ENCODE results near the gene KRTAP19-6.
"Not testable (repeated sequence)": the region's sequence is repeated elsewhere in the genome, so short reads cannot be mapped to it uniquely, and the experiment has no call there.

The KRTAP19-6 gene, protein sequence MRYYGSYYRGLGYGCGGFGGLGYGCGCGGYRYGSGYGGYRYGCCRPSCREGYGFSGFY

DNA sequence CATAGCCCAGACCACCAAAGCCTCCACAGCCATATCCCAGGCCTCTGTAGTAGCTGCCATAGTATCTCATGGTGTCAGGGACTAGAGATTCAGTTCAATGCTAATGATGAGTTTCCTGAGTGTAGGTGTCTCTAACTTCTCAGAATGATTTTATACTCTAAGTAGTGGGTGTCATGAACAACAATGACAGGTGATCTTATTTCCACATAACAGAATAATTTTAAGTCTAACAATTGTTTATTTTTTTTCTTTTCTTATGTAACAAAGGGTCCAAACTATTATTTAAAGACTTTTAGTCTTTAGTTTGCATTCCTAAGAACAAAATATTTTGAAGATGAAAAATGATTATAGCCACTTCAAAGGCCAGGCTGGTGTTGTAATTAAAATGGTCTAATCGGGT lies at the start of gene KRTAP19-6:
Gene KRTAP19-6, minus strand, starts transcription at position 101 of the 400 bp plus-strand sequence. Its CDS starts 31 bp downstream, at position 70.
- no peak within 1 kb of the TSS for H3K4me3 ChIP-seq (ENCODE audit: low read length)
- no peak for TF ChIP-seq ZNF274 (IDR thresholded peaks at IDR 0.05; ENCODE audit: low read depth, low read length)

DNA sequence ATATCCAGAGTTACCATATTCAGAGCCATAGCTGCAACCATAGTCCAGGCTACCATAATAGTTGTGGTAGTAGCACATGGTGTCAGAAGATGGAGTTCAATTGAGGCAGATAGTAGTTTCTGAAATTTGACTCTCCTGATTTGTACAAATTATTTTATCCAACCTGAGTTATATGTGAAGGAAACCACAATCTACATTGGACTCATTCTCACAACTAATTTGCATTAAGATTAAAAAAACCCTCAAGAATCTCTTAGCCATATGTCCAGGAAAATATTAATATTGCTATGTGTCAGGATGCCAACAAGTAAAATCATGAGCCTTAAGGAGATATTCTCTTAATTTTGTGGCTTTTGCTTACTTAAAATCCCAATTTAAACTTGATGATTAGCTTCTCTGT lies 48.6 kb upstream of the KRTAP19-6 start, which contains the start of gene KRTAP22-2:
Gene KRTAP22-2, minus strand, starts transcription at position 101 of the 400 bp plus-strand sequence.
- TF ChIP-seq ZNF274 (IDR thresholded peaks at IDR 0.05; ENCODE audit: low read depth, low read length): no peak
- no peak within 1 kb of the TSS for H3K4me3 ChIP-seq (ENCODE audit: low read length)

DNA sequence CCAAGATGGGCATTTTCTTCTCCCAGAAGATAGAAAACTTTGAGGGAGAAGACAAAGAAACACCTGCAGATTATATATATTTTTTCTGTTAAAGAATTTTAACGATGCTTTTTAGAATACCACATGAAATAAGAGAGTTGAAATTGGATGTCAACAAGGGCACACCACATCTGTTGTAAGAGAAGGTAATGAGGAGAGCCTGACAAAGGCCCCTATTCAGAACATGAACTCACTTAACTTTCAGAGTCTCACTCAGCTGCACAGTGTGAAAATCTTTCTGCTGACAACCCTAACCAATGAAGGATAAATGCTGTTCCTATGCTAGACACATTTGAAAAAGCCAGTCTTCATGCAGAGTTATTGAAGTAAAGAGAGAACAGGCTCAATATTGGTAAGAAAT lies 41.2 kb upstream of the KRTAP19-6 start:
- no peak overlapping the region for H3K4me3 ChIP-seq (ENCODE audit: low read length)
- no peak for TF ChIP-seq ZNF274 (IDR thresholded peaks at IDR 0.05; ENCODE audit: low read depth, low read length)

DNA sequence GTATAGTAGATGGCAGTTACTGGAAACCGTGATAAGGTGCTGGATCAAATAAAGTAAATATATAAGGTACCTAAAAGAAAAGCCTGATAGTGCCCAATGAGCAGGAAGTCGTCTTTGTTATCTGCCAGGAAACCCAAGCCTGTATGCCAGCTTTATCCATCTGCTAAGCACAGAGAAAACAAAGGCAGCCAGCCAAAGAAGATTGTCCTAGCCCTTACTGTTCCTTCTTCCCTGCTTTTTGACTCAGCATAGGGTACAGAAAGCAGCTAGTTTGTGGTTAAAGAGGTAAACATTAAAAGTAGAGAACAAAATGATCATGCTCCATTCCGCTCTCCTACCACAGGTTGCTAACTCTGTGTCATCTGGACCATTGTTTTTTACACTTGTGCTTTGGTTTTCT lies 38.5 kb upstream of the KRTAP19-6 start:
- no peak overlapping the region for H3K4me3 ChIP-seq (ENCODE audit: low read length)
- TF ChIP-seq ZNF274 (IDR thresholded peaks at IDR 0.05; ENCODE audit: low read depth, low read length): no peak

DNA sequence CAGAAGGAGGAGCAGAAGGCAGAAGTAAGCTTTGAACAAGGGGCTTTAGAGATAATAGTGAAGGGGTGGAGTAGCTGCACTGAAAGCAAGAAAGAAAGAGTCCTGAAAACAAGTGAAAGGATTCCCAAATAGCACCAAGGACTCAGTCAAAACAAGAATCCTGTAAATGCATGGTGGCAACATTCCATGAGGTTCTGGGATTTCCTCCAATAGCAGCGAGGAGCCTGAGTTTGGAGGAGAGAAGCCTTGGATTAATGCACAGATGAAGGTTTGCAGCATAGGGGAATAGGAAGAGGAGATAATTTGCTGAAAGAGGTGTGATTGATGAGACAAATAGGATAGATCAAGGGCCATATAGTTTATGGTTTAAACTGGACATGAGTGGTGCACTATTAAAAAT lies 37.7 kb upstream of the KRTAP19-6 start:
- TF ChIP-seq ZNF274 (IDR thresholded peaks at IDR 0.05; ENCODE audit: low read depth, low read length): no peak
- H3K4me3 ChIP-seq (ENCODE audit: low read length): no peak overlapping the region

DNA sequence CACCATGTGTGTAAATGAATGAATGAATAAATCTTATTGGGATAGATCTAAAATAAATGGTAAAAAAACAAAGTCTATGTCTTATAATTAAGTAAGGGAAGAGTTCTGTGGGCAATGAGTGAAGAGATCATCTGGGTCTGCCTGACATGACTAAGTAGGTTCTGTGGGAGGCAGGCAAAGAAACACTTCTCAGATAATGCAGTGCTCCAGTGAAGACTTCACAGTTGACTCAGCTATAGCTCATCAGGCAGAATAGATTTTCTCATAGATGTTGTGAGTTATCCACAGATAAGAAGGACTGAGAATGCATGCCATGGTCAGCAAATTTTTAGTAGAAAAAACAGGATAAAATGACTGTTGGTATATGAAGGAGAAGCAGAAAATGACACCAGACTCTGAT lies 36.1 kb upstream of the KRTAP19-6 start:
- TF ChIP-seq ZNF274 (IDR thresholded peaks at IDR 0.05; ENCODE audit: low read depth, low read length): no peak
- H3K4me3 ChIP-seq (ENCODE audit: low read length): no peak overlapping the region

DNA sequence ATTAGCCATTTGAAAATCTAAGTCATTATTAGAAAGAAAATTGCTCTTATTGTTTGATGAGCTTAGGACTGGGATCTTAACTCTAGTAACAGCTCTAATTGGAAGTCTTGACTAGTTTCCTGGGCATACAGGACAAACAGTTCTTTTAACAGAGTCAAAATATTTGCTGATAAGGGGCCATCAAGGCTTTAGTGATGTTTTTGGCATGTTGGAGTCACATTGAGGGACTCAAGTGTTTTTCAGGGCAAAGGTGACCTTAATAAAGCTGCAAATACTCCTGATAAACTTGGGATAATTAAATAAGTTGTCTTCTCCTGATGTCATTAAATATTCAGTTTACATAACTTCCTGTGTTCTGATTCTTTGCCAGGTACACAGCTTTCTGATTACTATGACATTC lies 26.0 kb upstream of the KRTAP19-6 start:
- H3K4me3 ChIP-seq (ENCODE audit: low read length): no peak overlapping the region
- TF ChIP-seq ZNF274 (IDR thresholded peaks at IDR 0.05; ENCODE audit: low read depth, low read length): no peak

DNA sequence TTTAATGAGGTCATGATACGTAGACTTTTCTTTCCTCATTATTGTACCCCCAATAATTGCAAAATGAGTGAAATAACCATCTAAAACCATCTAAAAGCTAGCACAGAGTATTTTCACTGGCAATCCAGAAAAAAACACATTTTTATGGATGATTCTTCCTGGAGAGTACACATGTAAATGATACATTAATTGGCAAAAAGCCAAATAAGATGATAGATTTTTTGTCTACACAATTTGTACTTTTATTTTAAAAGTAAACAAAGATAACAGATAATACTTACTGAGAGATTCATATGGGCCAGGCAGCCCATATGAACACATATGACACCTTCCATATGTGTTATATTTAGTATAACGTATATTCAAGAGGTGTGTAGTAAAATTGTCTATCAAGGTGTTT lies 22.0 kb upstream of the KRTAP19-6 start:
- no peak overlapping the region for H3K4me3 ChIP-seq (ENCODE audit: low read length)
- TF ChIP-seq ZNF274 (IDR thresholded peaks at IDR 0.05; ENCODE audit: low read depth, low read length): no peak

DNA sequence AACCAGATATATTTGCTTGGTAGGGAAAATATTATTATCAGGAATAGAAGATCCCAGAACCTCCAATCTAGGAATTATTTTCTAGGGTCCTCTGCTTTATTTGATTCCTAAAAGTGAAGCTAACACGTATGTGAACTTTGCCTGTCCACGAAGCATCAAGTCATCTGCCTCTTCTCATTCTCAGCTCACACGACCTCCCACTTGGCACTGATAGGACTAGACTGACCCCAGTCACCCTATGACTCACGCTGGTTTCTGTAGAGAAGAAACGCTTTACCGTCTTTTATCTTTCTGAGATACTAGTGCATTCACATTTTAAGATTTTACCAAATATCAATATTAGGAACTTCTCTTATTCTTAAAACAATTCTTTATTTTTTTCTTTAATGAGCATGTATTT lies 21.4 kb upstream of the KRTAP19-6 start:
- no peak for TF ChIP-seq ZNF274 (IDR thresholded peaks at IDR 0.05; ENCODE audit: low read depth, low read length)
- no peak overlapping the region for H3K4me3 ChIP-seq (ENCODE audit: low read length)

DNA sequence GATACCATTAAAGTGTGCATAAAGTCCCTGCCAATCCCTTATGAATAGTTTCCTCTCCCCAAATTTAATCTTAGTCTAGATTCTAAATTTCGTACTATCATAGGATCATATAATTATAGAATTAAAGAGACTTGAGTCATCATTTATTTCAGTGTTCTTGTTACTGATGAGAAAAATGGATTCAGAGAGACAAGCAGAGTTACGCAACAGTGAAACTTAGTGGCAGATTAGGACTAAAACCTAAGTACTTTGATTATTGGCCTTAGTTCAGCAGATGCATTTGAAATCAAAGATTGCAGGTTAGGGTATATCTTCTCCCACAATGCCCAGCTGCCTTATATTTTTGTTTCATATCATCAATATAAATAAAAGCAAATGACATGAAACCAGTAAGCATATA lies 20.3 kb upstream of the KRTAP19-6 start:
- H3K4me3 ChIP-seq (ENCODE audit: low read length): no peak overlapping the region
- no peak for TF ChIP-seq ZNF274 (IDR thresholded peaks at IDR 0.05; ENCODE audit: low read depth, low read length)

DNA sequence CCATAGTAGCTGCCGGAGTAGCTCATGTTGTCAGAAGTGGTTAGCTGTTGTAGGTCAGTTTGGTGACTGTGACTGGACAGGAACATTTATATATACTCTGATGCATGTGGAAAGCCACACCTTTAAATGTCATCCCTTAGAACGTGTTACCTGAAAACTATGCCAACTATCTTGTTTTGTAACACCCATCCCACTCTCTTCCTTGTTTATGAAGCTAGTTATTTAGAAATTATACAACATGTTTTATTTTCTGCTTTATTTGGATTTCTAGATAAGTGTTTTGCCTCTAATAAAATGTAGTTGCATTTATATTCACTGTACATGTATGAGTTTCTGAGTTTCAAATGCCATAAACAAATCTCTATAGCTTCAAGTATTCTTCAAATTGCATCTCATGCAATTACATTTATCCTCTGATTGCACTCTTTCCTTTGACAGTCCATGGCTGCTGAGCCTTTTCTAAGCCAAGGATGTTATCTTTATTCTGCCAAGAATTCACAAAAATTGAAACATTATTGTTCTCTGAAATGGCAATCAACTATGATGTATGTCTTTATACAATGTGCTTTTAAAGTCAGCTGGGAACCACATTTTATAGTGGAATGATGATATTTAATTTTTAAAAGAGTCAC lies 19.7 kb upstream of the KRTAP19-6 start, which contains the start of gene KRTAP19-7:
Gene KRTAP19-7, minus strand, starts transcription at position 51 of the 632 bp plus-strand sequence. Its CDS starts 25 bp downstream, at position 26.
- H3K4me3 ChIP-seq (ENCODE audit: low read length): no peak within 1 kb of the TSS
- no peak for TF ChIP-seq ZNF274 (IDR thresholded peaks at IDR 0.05; ENCODE audit: low read depth, low read length)

DNA sequence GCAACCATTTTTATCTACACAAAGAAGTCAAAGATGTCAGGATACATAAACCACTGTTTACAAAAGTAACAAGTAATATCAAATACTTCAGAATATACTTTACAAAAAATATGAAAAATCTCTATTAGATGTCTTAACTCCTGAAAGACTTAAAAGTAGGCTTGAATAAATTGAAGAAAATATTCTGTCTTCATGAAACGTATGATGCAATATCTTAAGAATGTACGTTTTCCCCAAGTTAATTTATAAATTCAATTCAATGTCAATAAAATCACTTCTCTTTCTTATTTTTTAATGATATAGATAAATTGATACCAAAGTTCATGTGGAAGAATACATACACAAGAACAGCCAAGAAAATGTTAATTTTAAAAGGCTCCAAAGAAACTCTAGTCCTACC lies 13.4 kb upstream of the KRTAP19-6 start:
- no peak for TF ChIP-seq ZNF274 (IDR thresholded peaks at IDR 0.05; ENCODE audit: low read depth, low read length)
- H3K4me3 ChIP-seq (ENCODE audit: low read length): no peak overlapping the region

DNA sequence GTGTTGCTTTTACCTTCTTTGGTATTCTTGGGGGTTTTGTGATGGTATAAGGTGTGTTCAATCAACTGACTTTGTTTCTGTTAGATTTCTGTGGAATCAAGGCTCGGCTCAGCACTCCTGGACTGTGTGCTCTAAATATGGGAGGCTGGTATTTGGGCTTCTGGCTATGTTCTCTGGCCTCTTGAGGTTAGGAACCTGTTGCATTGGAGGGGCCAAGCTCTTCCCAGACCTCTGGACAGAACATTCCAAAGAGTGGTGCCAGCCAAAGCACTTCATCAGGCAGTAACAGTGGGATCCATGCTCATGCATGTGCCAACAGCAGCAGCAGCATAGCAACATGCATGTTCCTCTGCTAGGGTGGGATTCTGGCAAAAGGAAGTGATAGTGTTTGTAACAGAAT lies 11.1 kb upstream of the KRTAP19-6 start:
- no peak for TF ChIP-seq ZNF274 (IDR thresholded peaks at IDR 0.05; ENCODE audit: low read depth, low read length)
- H3K4me3 ChIP-seq (ENCODE audit: low read length): no peak overlapping the region

DNA sequence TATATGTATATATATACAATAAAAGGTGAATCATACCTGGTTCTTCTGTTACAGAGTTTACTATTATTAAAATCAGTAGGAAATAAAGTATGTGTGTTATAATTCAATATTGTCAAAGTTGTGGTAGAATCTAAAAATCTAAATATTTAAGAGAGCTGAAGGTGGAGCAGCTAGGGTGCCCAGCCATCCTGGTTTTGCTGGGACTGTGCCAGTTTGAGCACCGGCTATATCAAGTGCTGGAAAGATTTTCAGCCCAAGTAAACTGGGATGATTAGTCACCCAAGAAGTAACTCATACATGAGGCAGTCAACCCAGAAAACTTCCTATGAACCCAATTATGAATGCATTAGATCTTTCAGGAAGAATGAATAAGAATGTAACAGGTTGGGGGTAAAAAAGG lies 22.8 kb downstream of the KRTAP19-6 start:
- H3K4me3 ChIP-seq (ENCODE audit: low read length): no peak overlapping the region
- no peak for TF ChIP-seq ZNF274 (IDR thresholded peaks at IDR 0.05; ENCODE audit: low read depth, low read length)

DNA sequence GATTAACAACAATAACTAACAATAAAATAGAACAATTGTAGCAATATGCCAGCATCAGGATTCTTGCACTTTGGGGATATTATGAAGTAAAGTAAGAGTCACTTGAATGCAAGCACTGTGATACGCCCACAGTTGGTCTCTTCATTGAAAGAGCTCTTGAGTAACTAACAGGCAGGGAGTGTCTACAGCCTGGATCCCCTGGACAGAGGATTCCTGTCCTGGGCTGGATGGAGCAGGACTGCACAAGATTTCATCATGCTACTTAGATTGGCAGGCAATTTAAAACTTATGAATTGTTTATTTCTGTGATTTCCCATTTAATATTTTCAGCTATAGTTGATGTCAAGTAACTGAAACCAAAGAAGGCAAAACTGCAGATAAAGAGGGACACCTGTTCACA lies 26.0 kb downstream of the KRTAP19-6 start:
- no peak for TF ChIP-seq ZNF274 (IDR thresholded peaks at IDR 0.05; ENCODE audit: low read depth, low read length)
- no peak overlapping the region for H3K4me3 ChIP-seq (ENCODE audit: low read length)

DNA sequence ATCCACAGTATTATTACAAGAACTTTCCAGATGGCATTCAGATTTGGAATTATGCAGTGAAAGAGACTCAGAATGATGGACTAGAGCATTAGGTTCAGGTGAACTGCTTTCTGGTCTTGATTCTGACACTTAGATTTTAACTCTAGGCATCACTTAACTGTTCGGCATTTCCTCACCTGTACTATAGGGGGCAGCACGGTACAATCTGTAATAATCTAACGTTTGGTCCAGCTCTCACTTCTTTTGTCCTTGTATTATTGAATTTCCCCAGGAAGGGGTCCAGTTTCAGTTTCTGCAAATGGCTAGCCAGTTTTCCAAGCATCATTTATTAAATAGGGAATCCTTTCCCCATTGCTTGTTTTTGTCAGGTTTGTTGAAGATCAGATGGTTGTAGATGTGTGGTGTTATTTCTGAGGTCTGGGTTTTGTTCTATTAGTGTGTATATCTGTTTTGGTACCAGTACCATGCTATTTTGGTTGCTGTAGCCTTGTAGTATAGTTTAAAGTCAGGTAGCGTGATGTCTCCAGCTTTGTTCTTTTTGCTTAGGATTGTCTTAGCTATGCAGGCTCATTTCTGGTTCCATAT lies 36.0 kb downstream of the KRTAP19-6 start:
- H3K4me3 ChIP-seq (ENCODE audit: low read length): not testable (repeated sequence)
